H1 (cell line): ENCODE measurements around the gene UBB. TPM values are rescaled to one million over a fixed set of nuclear protein-coding genes. Genes with fewer than 3 reads are reported as not detected.

Experiments
- CTCF ChIA-PET: fragments of 300-600 bp; sonication (Branson Sonifier 250); formaldehyde crosslinking; loops from one replicate; lab custom pipeline; 2021; ENCODE audit not compliant: partially characterized antibody; lab: Charles Lee
- POLR2A ChIA-PET: fragments of 300-600 bp; sonication (Branson Sonifier 250); formaldehyde crosslinking; loops from one replicate; lab custom pipeline; 2021; ENCODE audit warnings: inconsistent platforms; ENCODE audit not compliant: partially characterized antibody; lab: Charles Lee
- DNase-seq, 2 experiments: peaks; one replicate each; pipeline versions ENCODE4 v3.0.0 to v3.0.0-alpha.2; 2010 to 2022; ENCODE audit warnings: low spot score in 2 of 2, low read depth in 1 of 2, mixed read lengths in 1 of 2
- FAIRE-seq: peaks from 2 replicates; lab custom pipeline; 2011; peaks lifted over from hg19 to GRCh38; lab: Jason Lieb, UNC
- H2AFZ ChIP-seq: 2 replicates; pipeline ENCODE4 v1.8.1; 2012; ENCODE audit warnings: low read length, inconsistent platforms
- H2AK5ac ChIP-seq: 2 replicates; pipeline ENCODE4 v1.6.1; 2013; ENCODE audit warnings: low read depth, low read length
- H2BK120ac ChIP-seq: replicated peaks from 2 replicates; pipeline ENCODE3; 2013; ENCODE audit warnings: low read depth, low read length, inconsistent platforms
- H2BK12ac ChIP-seq: 2 replicates; pipeline ENCODE4 v1.6.1; 2013; ENCODE audit warnings: low read depth, low read length
- H2BK15ac ChIP-seq: 2 replicates; pipeline ENCODE4 v1.6.1; 2013; ENCODE audit warnings: low read length
- H2BK20ac ChIP-seq: 2 replicates; pipeline ENCODE4 v1.6.1; 2013; ENCODE audit warnings: low read length
- H2BK5ac ChIP-seq: 2 replicates; pipeline ENCODE4 v1.6.1; 2013; ENCODE audit warnings: low read depth, low read length
- H3K14ac ChIP-seq: 2 replicates; pipeline ENCODE4 v1.6.1; 2013; ENCODE audit warnings: inconsistent platforms; ENCODE audit not compliant: insufficient read length
- H3K18ac ChIP-seq: 2 replicates; pipeline ENCODE4 v1.6.1; 2013; ENCODE audit warnings: low read length; ENCODE audit errors: extremely low read depth
- H3K23ac ChIP-seq: 2 replicates; pipeline ENCODE4 v1.6.1; 2013; ENCODE audit warnings: inconsistent platforms; ENCODE audit not compliant: insufficient read length
- H3K23me2 ChIP-seq: 2 replicates; pipeline ENCODE4 v1.6.1; 2013; ENCODE audit warnings: low read depth, low read length
- H3K27ac ChIP-seq: 2 replicates; pipeline ENCODE4 v1.6.1; 2011; ENCODE audit warnings: low read depth, low read length, inconsistent platforms
- H3K27me3 ChIP-seq, 4 experiments: replicated peaks in 1 of 4; 1 replicate in 1 of 4; 2 replicates in 3 of 4; pipeline versions ENCODE4 v1.6.1 to v1.8.1; 2011 to 2013; ENCODE audit warnings: low read length in 3 of 4, mild to moderate bottlenecking in 3 of 4, inconsistent platforms in 2 of 4, mixed read lengths in 2 of 4, moderate library complexity in 1 of 4; ENCODE audit not compliant: control insufficient read depth in 3 of 4, insufficient read depth in 3 of 4; ENCODE audit errors: extremely low read depth in 1 of 4
- H3K36me3 ChIP-seq, 4 experiments: 2 replicates each; pipeline versions ENCODE4 v1.6.1 to v1.8.1; 2011 to 2013; ENCODE audit warnings: mild to moderate bottlenecking in 4 of 4, low read length in 3 of 4, moderate library complexity in 2 of 4, control low read depth in 1 of 4, inconsistent platforms in 1 of 4; ENCODE audit not compliant: insufficient read depth in 4 of 4, control insufficient read depth in 2 of 4
- H3K4ac ChIP-seq: replicated peaks from 2 replicates; pipeline ENCODE3; 2013; ENCODE audit warnings: low read length, low read depth, mixed read lengths, inconsistent platforms; ENCODE audit not compliant: insufficient read length
- H3K4me1 ChIP-seq, 4 experiments: replicated peaks in 1 of 4; 1 replicate in 1 of 4; 2 replicates in 3 of 4; pipeline versions ENCODE4 v1.6.1 to v1.8.1; 2011 to 2013; ENCODE audit warnings: low read length in 3 of 4, inconsistent platforms in 2 of 4, mixed read lengths in 1 of 4; ENCODE audit not compliant: insufficient read depth in 4 of 4, control insufficient read depth in 3 of 4
- H3K4me2 ChIP-seq, 2 experiments: 2 replicates each; pipeline versions ENCODE4 v1.6.1 to v1.8.1; 2011 to 2013; ENCODE audit warnings: low read depth in 2 of 2, low read length in 2 of 2, control low read depth in 1 of 2, inconsistent platforms in 1 of 2, mild to moderate bottlenecking in 1 of 2; ENCODE audit not compliant: insufficient read depth in 1 of 2
- H3K4me3 ChIP-seq, 4 experiments: fragments of 200-600, 300-600 bp in 1 of 4; sonication (generic), shearing (Covaris generic), sonication (Bioruptor Twin) in 1 of 4; 2 replicates each; pipeline versions ENCODE4 v1.5.1 to v1.8.1; 2011 to 2016; ENCODE audit warnings: low read length in 4 of 4, low read depth in 3 of 4, control low read depth in 2 of 4, inconsistent platforms in 2 of 4, mild to moderate bottlenecking in 2 of 4, mixed read lengths in 1 of 4, moderate library complexity in 1 of 4; ENCODE audit not compliant: insufficient read depth in 2 of 4; ENCODE audit errors: extremely low read depth in 1 of 4
- H3K56ac ChIP-seq: replicated peaks from 2 replicates; pipeline ENCODE3; 2013; ENCODE audit warnings: low read depth, mild to moderate bottlenecking, mixed read lengths, low read length, inconsistent platforms; ENCODE audit not compliant: insufficient read length
- H3K79me1 ChIP-seq: 2 replicates; pipeline ENCODE4 v1.6.1; 2013; ENCODE audit warnings: low read depth, low read length, control low read depth
- H3K79me2 ChIP-seq, 2 experiments: 2 replicates each; pipeline versions ENCODE4 v1.6.1 to v1.8.1; 2012 to 2013; ENCODE audit warnings: low read length in 2 of 2, mild to moderate bottlenecking in 2 of 2, inconsistent platforms in 1 of 2; ENCODE audit not compliant: insufficient read depth in 2 of 2, control insufficient read depth in 1 of 2
- H3K9ac ChIP-seq, 4 experiments: replicated peaks in 1 of 4; 1 replicate in 1 of 4; 2 replicates in 3 of 4; pipeline versions ENCODE4 v1.6.1 to v1.8.1; 2011 to 2013; ENCODE audit warnings: low read depth in 3 of 4, low read length in 3 of 4, control low read depth in 2 of 4, mild to moderate bottlenecking in 2 of 4, moderate library complexity in 2 of 4, inconsistent platforms in 1 of 4; ENCODE audit errors: extremely low read depth in 1 of 4
- H3K9me3 ChIP-seq, 2 experiments: 2 replicates each; pipeline versions ENCODE4 v1.6.1 to v1.8.1; 2012 to 2013; ENCODE audit warnings: mild to moderate bottlenecking in 2 of 2, moderate library complexity in 2 of 2, control low read depth in 1 of 2, inconsistent platforms in 1 of 2, low read depth in 1 of 2, low read length in 1 of 2, mixed read lengths in 1 of 2; ENCODE audit not compliant: insufficient read depth in 2 of 2
- H4K20me1 ChIP-seq, 2 experiments: replicated peaks in 1 of 2; 2 replicates each; pipeline versions ENCODE3 to v1.8.1; 2011 to 2013; ENCODE audit warnings: inconsistent platforms in 2 of 2, low read length in 2 of 2, mild to moderate bottlenecking in 1 of 2; ENCODE audit not compliant: insufficient read depth in 2 of 2, control insufficient read depth in 1 of 2
- H4K5ac ChIP-seq: 2 replicates; pipeline ENCODE4 v1.6.1; 2013; ENCODE audit warnings: low read length, low read depth, mixed read lengths, inconsistent platforms; ENCODE audit not compliant: insufficient read length
- H4K8ac ChIP-seq: 2 replicates; pipeline ENCODE4 v1.8.0; 2013; ENCODE audit warnings: mild to moderate bottlenecking, moderate library complexity, low read length, inconsistent platforms; ENCODE audit not compliant: insufficient read depth; ENCODE audit errors: extremely low read depth
- H4K91ac ChIP-seq: replicated peaks from 2 replicates; pipeline ENCODE3; 2013; ENCODE audit warnings: low read length, mixed read lengths, inconsistent platforms; ENCODE audit not compliant: insufficient read length
- BCL11A ChIP-seq, 2 experiments: IDR thresholded peaks; one replicate each; pipeline ENCODE4 v1.6.1; 2011; ENCODE audit warnings: low read depth in 2 of 2, low read length in 2 of 2, mild to moderate bottlenecking in 2 of 2
- CHD2 ChIP-seq: IDR thresholded peaks from 2 replicates; pipeline ENCODE4 v1.6.1; 2012; ENCODE audit warnings: low read length, improper control_type of control experiment
- EP300 ChIP-seq, 2 experiments: IDR thresholded peaks; 1 replicate in 1 of 2; 2 replicates in 1 of 2; pipeline ENCODE4 v1.6.1; 2011 to 2012; ENCODE audit warnings: low read depth in 2 of 2, low read length in 2 of 2, mild to moderate bottlenecking in 2 of 2, borderline replicate concordance in 1 of 2, inconsistent platforms in 1 of 2, moderate library complexity in 1 of 2
- GABPA ChIP-seq: IDR thresholded peaks from 2 replicates; pipeline ENCODE4 v1.6.1; 2011; ENCODE audit warnings: mild to moderate bottlenecking, low read length, moderate library complexity, borderline replicate concordance; ENCODE audit not compliant: insufficient read depth
- GTF2F1 ChIP-seq: IDR thresholded peaks from 2 replicates; pipeline ENCODE4 v1.6.1; 2012; ENCODE audit warnings: low read depth, low read length, improper control_type of control experiment, borderline replicate concordance
- HDAC2 ChIP-seq, 2 experiments: fragments of 300-600 bp in 1 of 2; sonication (generic) in 1 of 2; IDR thresholded peaks; 2 replicates each; pipeline ENCODE4 v1.6.1; 2011 to 2012; ENCODE audit warnings: low read depth in 2 of 2, low read length in 2 of 2, mild to moderate bottlenecking in 2 of 2, moderate library complexity in 2 of 2, borderline replicate concordance in 1 of 2, inconsistent platforms in 1 of 2
- HDAC6 ChIP-seq: IDR thresholded peaks from one replicate; pipeline ENCODE4 v1.7.1; 2012; ENCODE audit warnings: low read depth, mild to moderate bottlenecking, inconsistent platforms, low read length, moderate library complexity
- JUND ChIP-seq: IDR thresholded peaks from 2 replicates; pipeline ENCODE4 v1.6.1; 2011; ENCODE audit warnings: mild to moderate bottlenecking, improper control_type of control experiment, low read length
- MAFK ChIP-seq: IDR thresholded peaks from 2 replicates; pipeline ENCODE4 v1.6.1; 2012; ENCODE audit warnings: low read depth, mild to moderate bottlenecking, improper control_type of control experiment, low read length
- POLR2AphosphoS5 ChIP-seq: IDR thresholded peaks from 2 replicates; pipeline ENCODE4 v1.6.1; 2011; ENCODE audit warnings: low read depth, low read length
- SIN3A ChIP-seq, 2 experiments: IDR thresholded peaks in 1 of 2; conservative IDR thresholded peaks in 1 of 2; 2 replicates each; pipeline ENCODE4 v1.6.1; 2011 to 2012; ENCODE audit warnings: low read length in 2 of 2, improper control_type of control experiment in 1 of 2, low read depth in 1 of 2, mild to moderate bottlenecking in 1 of 2
- TAF1 ChIP-seq: IDR thresholded peaks from 2 replicates; pipeline ENCODE4 v1.6.1; 2011; ENCODE audit warnings: mild to moderate bottlenecking, low read depth, low read length
- TBP ChIP-seq: IDR thresholded peaks from 2 replicates; pipeline ENCODE4 v1.6.1; 2011; ENCODE audit warnings: low read depth, low read length, improper control_type of control experiment
- WGBS, 2 experiments: shearing (Covaris generic) in 1 of 2; methylation state at CpG; one replicate each; pipeline versions ENCODE4 v1.1.6 to v1.1.7; 2013 to 2015; ENCODE audit warnings: low lambda C conversion rate in 2 of 2, mixed read lengths in 2 of 2, inconsistent platforms in 1 of 2, low coverage in 1 of 2, missing lambda C conversion rate in 1 of 2; ENCODE audit not compliant: insufficient replicate concordance in 2 of 2, insufficient coverage in 1 of 2, insufficient read length in 1 of 2; ENCODE audit errors: extremely low coverage in 1 of 2, missing lambda C conversion rate in 1 of 2; 5-methylcytosine and 5-hydroxymethylcytosine counted together
- polyA plus RNA-seq, 7 experiments: library from polyadenylated mRNA; depleted of rRNA in 3 of 7; stranded (reverse) in 5 of 7; unstranded in 2 of 7; fragments of >200 nt in 5 of 7; fragments of 200-250 nt in 2 of 7; gene quantifications; 1 replicate in 5 of 7; 2 replicates in 1 of 7; 4 replicates in 1 of 7; pipeline versions ENCODE4 v1.2.1 to v1.2.3, GENCODE V29; 2011 to 2013; ENCODE audit warnings: missing spikeins in 2 of 7, mixed read lengths in 2 of 7
- total RNA-seq: library from RNA; stranded (reverse); fragmentation: NEBNext Ultra II Directional; extraction: Animal tissue kit (Norgen Biotek cat#: 25700); gene quantifications from 2 replicates; pipeline ENCODE4 v1.2.1, GENCODE V29; 2021
- TF ChIP-seq, protein P1 (sequence below): IDR thresholded peaks from 2 replicates; pipeline ENCODE4 v1.6.1; 2012; ENCODE audit warnings: inconsistent platforms

UBB gene
- total and polyA plus RNA-seq, 2 of the 8 experiments (the other 6 are each of a cell fraction or from before 2014, with no cell fraction given): 1,597 to 1,605 TPM

DNA sequence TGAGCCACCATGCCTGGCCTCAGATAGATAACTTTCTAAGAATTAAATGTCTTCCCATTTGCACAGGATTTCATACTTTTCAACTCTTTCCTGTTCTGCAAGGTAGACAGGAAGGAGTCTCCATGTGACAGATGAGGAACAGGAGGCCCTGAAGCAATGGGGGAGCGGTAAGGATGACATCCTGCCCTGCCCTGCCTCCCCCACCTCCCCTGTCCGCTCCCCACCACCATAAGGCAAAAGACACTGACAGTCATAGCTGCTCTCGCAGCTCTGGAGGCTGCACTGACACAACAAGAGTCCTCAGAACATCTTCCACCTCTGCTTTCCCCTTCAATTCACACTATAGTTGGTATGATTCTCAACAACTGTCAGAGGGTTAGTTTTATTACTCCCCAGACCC lies 37.3 kb upstream of the UBB start:
- Histone ChIP-seq H3K23ac (no peak overlapping the region), H3K23me2 (no peaks in the 10 kb centered on the region), H2BK20ac (no peak overlapping the region), H4K91ac (no peak overlapping the region), H2BK12ac (no peak overlapping the region), H4K8ac (no peak overlapping the region), H4K20me1 (peaks cover 0 to 3% of the 10 kb centered on the region in 2 experiments), H2AFZ (no peak overlapping the region), H3K4me1 (no peaks in the 10 kb centered on the region), H2AK5ac (no peak overlapping the region), H4K5ac (no peak overlapping the region), H3K14ac (no peak overlapping the region), H3K4ac (no peak overlapping the region), H3K56ac (no peak overlapping the region), H3K79me2 (no peaks in the 10 kb centered on the region; a peak in 1 of 4 replicates), H3K4me3 (no peak overlapping the region), H3K18ac (no peak overlapping the region), H2BK5ac (no peak overlapping the region), H3K36me3 (peaks cover 12 to 51% (median 33%) of the 10 kb centered on the region in 4 experiments), H3K4me2 (no peak overlapping the region), H2BK120ac (no peak overlapping the region), H3K9ac (no peak overlapping the region), H3K27ac (no peak overlapping the region), H2BK15ac (no peak overlapping the region), H3K79me1 (no peaks in the 10 kb centered on the region), H3K9me3 (no peaks in the 10 kb centered on the region), H3K27me3 (no peaks in the 10 kb centered on the region)
- CTCF ChIA-PET: interaction anchor here (0.9 to 1.5 kb wide), 3 partner anchors 8 to 46 kb away, joined by 3 read pairs; no protein-coding TSS in a partner anchor
- DNase-seq: no peak
- WGBS, 2 experiments: 77% methylated on average over 3 of the region's 3 CpGs; no CpG with 5 or more reads in 1 of the 2 experiments
- no peak for FAIRE-seq
- POLR2A ChIA-PET: interaction anchor here (0.7 to 8.1 kb wide), 7 partner anchors 8 to 130 kb away, joined by 3 to 71 read pairs (median 4); partner anchors contain the start of gene CENPV
- no peak for TF ChIP-seq JUND
- TF ChIP-seq, protein P1, sequence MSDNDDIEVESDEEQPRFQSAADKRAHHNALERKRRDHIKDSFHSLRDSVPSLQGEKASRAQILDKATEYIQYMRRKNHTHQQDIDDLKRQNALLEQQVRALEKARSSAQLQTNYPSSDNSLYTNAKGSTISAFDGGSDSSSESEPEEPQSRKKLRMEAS: no peak
- TF ChIP-seq HDAC2 (IDR thresholded peaks at IDR 0.05; ENCODE audit: borderline replicate concordance in 1 of 2, low read depth in 2 of 2, low read length in 2 of 2): no peak
- TF ChIP-seq SIN3A (conservative IDR thresholded peaks at IDR 0.05 in 1 of 2, IDR thresholded peaks at IDR 0.05 in 1 of 2; ENCODE audit: low read depth in 1 of 2, low read length in 2 of 2): no peak
- TF ChIP-seq GABPA: no peak
- TF ChIP-seq GTF2F1: no peak
- no peak for TF ChIP-seq POLR2AphosphoS5
- TF ChIP-seq MAFK: no peak
- no peak for TF ChIP-seq HDAC6
- TF ChIP-seq BCL11A (IDR thresholded peaks at IDR 0.05; ENCODE audit: low read depth in 2 of 2, low read length in 2 of 2): no peak
- no peak for TF ChIP-seq CHD2
- TF ChIP-seq EP300 (IDR thresholded peaks at IDR 0.05; ENCODE audit: borderline replicate concordance in 1 of 2, low read depth in 2 of 2, low read length in 2 of 2): no peak
- no peak for TF ChIP-seq TAF1
- no peak for TF ChIP-seq TBP
